ENCODE measurements around the gene ACY1. TPM values are rescaled to one million over a fixed set of nuclear protein-coding genes. Genes with fewer than 3 reads are reported as not detected.
A peak's percentile ranks its signal among the peaks of the same experiment; 100 is the strongest.

Gene ACY1
- total and polyA plus RNA-seq, 12 donors: 18.7 to 45.6 (median 25.0) TPM

GRCh38 chr3:51974963-51975851, 8.1 kb upstream of the ACY1 start, which contains the start of gene ABHD14A:
Gene ABHD14A, plus strand, starts transcription at chr3:51975064. Its CDS starts 72 bp downstream, at chr3:51975136.
- Histone ChIP-seq H3K4me1 (peaks cover 10 to 40% (median 31%) of the 10 kb centered on the region in 9 donors), H3K27me3 (no peaks in the 10 kb centered on the region), H3K4me3 (peak within 1 kb of the TSS; percentile 46 to 87 (median 68)), H3K36me3 (peaks cover 0 to 8% (median 0%) of the 10 kb centered on the region in 9 donors), H3K27ac (peak within 1 kb of the TSS; percentile 93 to 98 (median 96)), H3K9me3 (no peaks in the 10 kb centered on the region)
- 0 to 1% methylated on average over 63 of the region's 63 CpGs for WGBS, 2 donors
- intact Hi-C loops (cut with DNase I): loop anchor here in 8 of 10 donors (1.0 to 2.0 kb wide), 2 partner anchors 32 to 33 kb away; partner anchors contain the start of gene PARP3 (in 8 of the 8)
- peak in 2 of 9 donors; percentile 7 to 8 for TF ChIP-seq CTCF (IDR thresholded peaks at IDR 0.05)
- peak; percentile 56 to 81 for DNase-seq
- peak; percentile 73 to 83 (median 78) for ATAC-seq

GRCh38 chr3:51975852-51976549, 7.3 kb upstream of the ACY1 start:
- TF ChIP-seq CTCF (IDR thresholded peaks at IDR 0.05): peak in 2 of 9 donors; percentile 7 to 26
- ATAC-seq: peak in 4 of 8 donors; percentile 1 to 15 (median 6)

GRCh38 chr3:51977446-51978142, 5.7 kb upstream of the ACY1 start:
- intact Hi-C loops (cut with DNase I): no loop called here
- WGBS, 2 donors: 86 to 87% methylated on average over 9 of the region's 9 CpGs
- no peak for DNase-seq
- Histone ChIP-seq H3K36me3 (peaks cover 0 to 6% (median 0%) of the 10 kb centered on the region in 9 donors), H3K4me1 (peaks cover 10 to 50% (median 44%) of the 10 kb centered on the region in 9 donors), H3K4me3 (no peak overlapping the region), H3K27ac (peak overlapping the region in 1 of 10 donors; percentile 31), H3K27me3 (no peaks in the 10 kb centered on the region), H3K9me3 (no peaks in the 10 kb centered on the region)
- ATAC-seq: no peak
- no peak for TF ChIP-seq CTCF (IDR thresholded peaks at IDR 0.05)

More at GRCh38 chr3:51975852-51976549, 7.3 kb upstream of the ACY1 start:
- Histone ChIP-seq H3K4me1 (peaks cover 10 to 37% (median 31%) of the 10 kb centered on the region in 9 donors), H3K9me3 (no peaks in the 10 kb centered on the region), H3K27me3 (no peaks in the 10 kb centered on the region), H3K36me3 (peaks cover 0 to 9% (median 0%) of the 10 kb centered on the region in 9 donors), H3K4me3 (peak overlapping the region in 8 of 10 donors; percentile 56 to 87 (median 68)), H3K27ac (peak overlapping the region in 8 of 10 donors; percentile 20 to 97 (median 94))
- peak; percentile 74 to 76 for DNase-seq
- WGBS, 2 donors: 37 to 41% methylated on average over 46 of the region's 46 CpGs
- intact Hi-C loops (cut with DNase I): loop anchor here in 6 of 10 donors (2.0 kb wide), 1 partner anchor 33 kb away; the partner anchor contains the start of gene PARP3 (in 6 of the 6)
